Chondrocyte (in vitro differentiated cells): ENCODE results near the gene S1PR4. TPM values are rescaled to one million over a fixed set of nuclear protein-coding genes. Genes with fewer than 3 reads are reported as not detected.

Experiments used
- DNase-seq: peaks from one replicate; pipeline ENCODE4 v3.0.0; 2021; ENCODE audit warnings: mixed read lengths, low spot score
- H3K27ac Mint-ChIP-seq: one replicate; pipeline ENCODE4 v1.8.0; 2021; ENCODE audit warnings: mild to moderate bottlenecking, moderate library complexity, mixed read lengths; ENCODE audit not compliant: unreplicated experiment
- H3K27me3 Mint-ChIP-seq: 2 replicates; pipeline ENCODE4 v1.8.0; 2021; ENCODE audit warnings: low read depth, mixed read lengths
- H3K36me3 Mint-ChIP-seq: 2 replicates; pipeline ENCODE4 v1.8.0; 2021; ENCODE audit warnings: low read depth, mixed read lengths
- H3K4me1 Mint-ChIP-seq: 2 replicates; pipeline ENCODE4 v1.8.0; 2021; ENCODE audit warnings: low read depth, mild to moderate bottlenecking, mixed read lengths
- H3K4me3 Mint-ChIP-seq: one replicate; pipeline ENCODE4 v1.8.0; 2021; ENCODE audit warnings: mild to moderate bottlenecking, moderate library complexity, mixed read lengths; ENCODE audit not compliant: unreplicated experiment
- H3K9me3 Mint-ChIP-seq: 2 replicates; pipeline ENCODE4 v1.8.0; 2021; ENCODE audit warnings: low read depth, mixed read lengths
- CTCF ChIP-seq: fragments of 200-600 bp; sonication (generic); IDR thresholded peaks from 2 replicates; pipeline ENCODE4 v1.5.0; 2021; ENCODE audit warnings: antibody characterized with exemption, mild to moderate bottlenecking, moderate library complexity
- total RNA-seq: library from RNA; stranded (reverse); gene quantifications from 3 replicates; pipeline ENCODE4 v1.2.1, GENCODE V29; 2021

Gene S1PR4
- total RNA-seq, 1 donor from 2014 or later, result not detected

- peak; percentile 88 for DNase-seq
- no peak for TF ChIP-seq CTCF
- Mint-ChIP-seq H3K27ac (no peak overlapping the region), H3K4me1 (no peaks in the 10 kb centered on the region), H3K36me3 (peaks cover 6% of the 10 kb centered on the region), H3K27me3 (no peaks in the 10 kb centered on the region), H3K4me3 (no peak overlapping the region), H3K9me3 (no peaks in the 10 kb centered on the region)
Measured at GRCh38 chr19:3196064-3196932, 17.7 kb downstream of the S1PR4 start.

- DNase-seq, result no peak
- H3K36me3 Mint-ChIP-seq, result peaks cover 6% of the 10 kb centered on the region
- H3K9me3 Mint-ChIP-seq, result no peaks in the 10 kb centered on the region
- H3K27me3 Mint-ChIP-seq, result no peaks in the 10 kb centered on the region
- no peaks in the 10 kb centered on the region for H3K4me1 Mint-ChIP-seq
- TF ChIP-seq CTCF, result no peak
- no peak overlapping the region for H3K27ac Mint-ChIP-seq
- no peak overlapping the region for H3K4me3 Mint-ChIP-seq
Measured at GRCh38 chr19:3196933-3197205, 18.3 kb downstream of the S1PR4 start.

- Mint-ChIP-seq H3K4me1 (no peaks in the 10 kb centered on the region), H3K9me3 (no peaks in the 10 kb centered on the region), H3K27ac (no peak overlapping the region), H3K4me3 (no peak overlapping the region), H3K27me3 (no peaks in the 10 kb centered on the region), H3K36me3 (peaks cover 3% of the 10 kb centered on the region)
- peak; percentile 90 for DNase-seq
- no peak for TF ChIP-seq CTCF
Measured at GRCh38 chr19:3198901-3199700, 20.5 kb downstream of the S1PR4 start.

GRCh38 chr19:3201072-3201700 lies 22.6 kb downstream of the S1PR4 start:
- H3K4me1 Mint-ChIP-seq, result no peaks in the 10 kb centered on the region
- H3K9me3 Mint-ChIP-seq, result no peaks in the 10 kb centered on the region
- DNase-seq, result peak; percentile 90
- no peak overlapping the region for H3K4me3 Mint-ChIP-seq
- no peak overlapping the region for H3K27ac Mint-ChIP-seq
- no peak for TF ChIP-seq CTCF
- peaks cover 2% of the 10 kb centered on the region for H3K36me3 Mint-ChIP-seq
- H3K27me3 Mint-ChIP-seq, result no peaks in the 10 kb centered on the region

- no peak overlapping the region for H3K4me3 Mint-ChIP-seq
- no peaks in the 10 kb centered on the region for H3K27me3 Mint-ChIP-seq
Measured at GRCh38 chr19:3201911-3202310, 23.3 kb downstream of the S1PR4 start.

More at GRCh38 chr19:3201911-3202310, 23.3 kb downstream of the S1PR4 start:
- H3K27ac Mint-ChIP-seq, result no peak overlapping the region
- peak; percentile 73 for DNase-seq
- no peak for TF ChIP-seq CTCF
- H3K9me3 Mint-ChIP-seq, result no peaks in the 10 kb centered on the region
- no peaks in the 10 kb centered on the region for H3K4me1 Mint-ChIP-seq
- H3K36me3 Mint-ChIP-seq, result peaks cover 2% of the 10 kb centered on the region
